GM04504 (cell line): ENCODE results near the gene LBH.

ENCODE experiments used
- DNase-seq: peaks from one replicate; pipeline ENCODE4 v3.0.0-alpha.2; 2012; ENCODE audit warnings: low read depth

LBH gene

DNA sequence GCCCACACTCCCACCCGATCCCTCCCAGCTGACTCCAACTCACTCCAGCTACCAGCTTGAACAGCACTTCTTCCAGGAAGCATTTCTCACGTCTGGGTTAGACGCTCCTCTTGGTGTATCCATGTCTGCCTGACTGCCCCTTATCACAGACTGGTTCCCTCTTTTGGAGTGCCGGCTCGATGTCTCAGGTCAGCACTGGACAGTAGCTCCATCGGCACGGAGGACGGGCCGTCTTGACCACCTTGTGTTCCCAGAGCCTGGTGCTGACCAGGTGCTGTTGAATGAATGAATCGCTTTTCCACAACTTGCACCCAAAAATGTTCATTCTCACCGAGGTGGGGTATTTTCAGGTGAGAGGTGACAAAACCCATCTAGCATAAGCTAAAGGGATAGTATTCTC lies 71.8 kb downstream of the LBH start:
- DNase-seq, result no peak

DNA sequence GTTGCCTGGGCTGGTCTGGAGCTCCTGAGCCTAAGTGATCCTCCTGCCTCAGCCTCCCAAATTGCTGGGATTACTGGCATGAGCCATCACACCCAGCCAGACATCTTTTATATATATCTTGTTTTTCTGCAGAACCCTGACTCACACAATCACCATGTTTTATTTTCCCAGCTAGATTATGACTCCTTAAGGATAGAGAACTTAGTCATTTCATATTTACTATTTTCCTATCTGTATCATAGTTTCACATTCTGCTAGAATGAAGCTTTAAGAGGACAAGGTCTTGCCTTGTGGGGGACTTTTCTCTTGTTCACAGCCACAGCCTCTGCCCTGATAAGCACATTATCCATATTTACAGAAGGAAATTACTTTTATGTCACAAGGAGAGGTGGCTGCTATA lies 73.9 kb downstream of the LBH start:
- no peak for DNase-seq

DNA sequence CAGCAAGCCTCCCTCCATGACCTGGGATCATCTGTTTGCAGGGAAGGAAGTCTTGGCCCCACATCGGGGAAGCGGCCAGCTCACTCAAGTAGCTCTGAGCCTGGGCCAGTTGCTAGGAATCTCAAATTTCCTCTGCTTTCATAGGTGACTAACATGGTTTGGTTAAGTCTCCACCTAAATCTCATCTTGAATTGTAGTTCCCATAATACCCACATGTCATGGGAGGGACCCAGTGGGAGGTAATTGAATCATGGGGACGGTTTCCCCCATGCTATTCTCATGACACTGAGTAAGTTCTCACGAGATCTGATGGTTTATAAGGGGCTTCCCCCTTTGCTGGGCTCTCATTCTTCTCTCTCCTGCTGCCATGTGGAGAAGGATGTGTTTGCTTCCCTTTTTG lies 75.2 kb downstream of the LBH start:
- DNase-seq, result no peak

DNA sequence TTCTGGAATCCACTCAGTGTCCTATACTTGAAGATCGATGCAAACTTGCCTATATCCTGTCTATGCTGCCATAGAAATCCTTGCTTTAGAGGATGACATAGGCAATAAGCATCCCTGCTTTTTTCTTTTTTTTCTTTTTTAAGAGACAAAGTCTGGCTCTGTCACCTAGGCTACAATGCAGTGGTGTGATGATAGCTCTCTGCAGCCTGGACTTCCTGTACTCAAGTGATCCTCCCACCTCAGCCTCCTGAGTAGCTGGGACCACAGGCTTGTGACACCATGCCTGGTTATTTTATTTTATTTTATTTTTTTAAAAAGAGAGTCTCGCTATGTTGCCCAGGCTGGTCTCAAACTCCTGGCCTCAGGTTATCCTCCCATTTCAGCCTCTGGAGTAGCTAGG lies 76.9 kb downstream of the LBH start:
- no peak for DNase-seq
